GM12878 (cell line): ENCODE results near the gene ASF1B.

Source experiments
- CHD4 ChIP-seq: fragments of 200-600 bp; sonication (generic); IDR thresholded peaks from 2 replicates; pipeline ENCODE4 v1.6.1; 2016; ENCODE audit warnings: mild to moderate bottlenecking
- CTCF ChIP-seq, 3 experiments: IDR thresholded peaks in 2 of 3; conservative IDR thresholded peaks in 1 of 3; 2 replicates each; pipeline ENCODE4 v1.5.1; 2011; ENCODE audit warnings: low read depth in 3 of 3, low read length in 3 of 3, mild to moderate bottlenecking in 3 of 3, control low read depth in 2 of 3, moderate library complexity in 2 of 3, inconsistent platforms in 1 of 3, mixed read lengths in 1 of 3; ENCODE audit not compliant: control insufficient read depth in 2 of 3, insufficient read depth in 1 of 3; ENCODE audit errors: extremely low read depth in 1 of 3
- FOS ChIP-seq: IDR thresholded peaks from 3 replicates; pipeline ENCODE4 v1.6.1; 2011; ENCODE audit warnings: borderline replicate concordance; ENCODE audit not compliant: insufficient read length; ENCODE audit errors: extremely low read depth
- LARP7 ChIP-seq: fragments of 450-650 bp; IDR thresholded peaks from 2 replicates; pipeline ENCODE4 v1.6.1; 2017; ENCODE audit warnings: mild to moderate bottlenecking
- MAX ChIP-seq: IDR thresholded peaks from 2 replicates; pipeline ENCODE4 v1.6.1; 2012; ENCODE audit warnings: low read depth, low read length, improper control_type of control experiment
- POLR2A ChIP-seq: IDR thresholded peaks from 2 replicates; pipeline ENCODE4 v1.6.1; 2011; ENCODE audit warnings: low read depth, mild to moderate bottlenecking, low read length
- RFX5 ChIP-seq: IDR thresholded peaks from 2 replicates; pipeline ENCODE4 v1.6.1; 2011; ENCODE audit warnings: low read depth, low read length, improper control_type of control experiment
- SIN3A ChIP-seq: IDR thresholded peaks from 2 replicates; pipeline ENCODE4 v1.6.1; 2012; ENCODE audit warnings: low read depth, low read length, improper control_type of control experiment
- TBL1XR1 ChIP-seq: IDR thresholded peaks from 2 replicates; pipeline ENCODE4 v1.6.1; 2012; ENCODE audit warnings: low read depth, low read length, improper control_type of control experiment
- ZNF274 ChIP-seq: IDR thresholded peaks from one replicate; pipeline ENCODE4 v1.8.0; 2011; ENCODE audit not compliant: insufficient read length, insufficient read depth
- TF ChIP-seq, protein P1 (sequence below): fragments of 450-650 bp; IDR thresholded peaks from 2 replicates; pipeline ENCODE4 v1.6.1; 2017; ENCODE audit warnings: mild to moderate bottlenecking, low read depth, inconsistent platforms; ENCODE audit not compliant: poor library complexity, severe bottlenecking
- TF ChIP-seq, protein P2 (sequence below): IDR thresholded peaks from 2 replicates; pipeline ENCODE4 v1.6.1; 2011; ENCODE audit warnings: borderline replicate concordance, low read depth, mild to moderate bottlenecking, moderate library complexity, mixed read lengths, low read length; ENCODE audit not compliant: insufficient read depth; ENCODE audit errors: extremely low read length
- TF ChIP-seq, protein P3 (sequence below): fragments of 450-650 bp; conservative IDR thresholded peaks from 2 replicates; pipeline ENCODE4 v1.6.1; 2017; ENCODE audit warnings: mild to moderate bottlenecking, moderate library complexity

DNA sequence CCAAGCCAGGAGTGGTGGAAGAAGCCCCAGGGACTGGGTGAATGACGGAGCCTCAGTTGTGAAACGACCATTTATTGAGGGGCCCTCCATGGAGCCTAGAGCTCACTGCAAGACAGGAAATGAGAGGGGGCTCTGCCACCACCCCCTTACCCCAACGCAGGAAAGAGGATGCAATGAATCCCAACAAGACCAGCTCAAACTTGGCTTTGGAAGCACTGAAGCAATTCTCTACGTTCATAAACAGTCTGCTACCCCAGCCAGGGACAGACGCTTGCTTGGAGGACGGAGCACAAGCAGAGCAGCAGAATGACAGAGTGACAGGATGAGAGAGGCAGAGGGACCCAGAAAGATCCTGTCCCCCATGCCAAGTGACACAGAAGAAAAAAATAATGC, 19.9 kb downstream of the ASF1B start:
- TF ChIP-seq, protein P1, sequence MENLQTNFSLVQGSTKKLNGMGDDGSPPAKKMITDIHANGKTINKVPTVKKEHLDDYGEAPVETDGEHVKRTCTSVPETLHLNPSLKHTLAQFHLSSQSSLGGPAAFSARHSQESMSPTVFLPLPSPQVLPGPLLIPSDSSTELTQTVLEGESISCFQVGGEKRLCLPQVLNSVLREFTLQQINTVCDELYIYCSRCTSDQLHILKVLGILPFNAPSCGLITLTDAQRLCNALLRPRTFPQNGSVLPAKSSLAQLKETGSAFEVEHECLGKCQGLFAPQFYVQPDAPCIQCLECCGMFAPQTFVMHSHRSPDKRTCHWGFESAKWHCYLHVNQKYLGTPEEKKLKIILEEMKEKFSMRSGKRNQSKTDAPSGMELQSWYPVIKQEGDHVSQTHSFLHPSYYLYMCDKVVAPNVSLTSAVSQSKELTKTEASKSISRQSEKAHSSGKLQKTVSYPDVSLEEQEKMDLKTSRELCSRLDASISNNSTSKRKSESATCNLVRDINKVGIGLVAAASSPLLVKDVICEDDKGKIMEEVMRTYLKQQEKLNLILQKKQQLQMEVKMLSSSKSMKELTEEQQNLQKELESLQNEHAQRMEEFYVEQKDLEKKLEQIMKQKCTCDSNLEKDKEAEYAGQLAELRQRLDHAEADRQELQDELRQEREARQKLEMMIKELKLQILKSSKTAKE, result no peak
- TF ChIP-seq CTCF (IDR thresholded peaks at IDR 0.05 in 2 of 3, conservative IDR thresholded peaks at IDR 0.05 in 1 of 3; ENCODE audit: control insufficient read depth in 2 of 3, extremely low read depth in 1 of 3, insufficient read depth in 1 of 3, low read depth in 3 of 3, low read length in 3 of 3), result no peak
- TF ChIP-seq LARP7, result no peak
- no peak for TF ChIP-seq CHD4
- TF ChIP-seq, protein P2, sequence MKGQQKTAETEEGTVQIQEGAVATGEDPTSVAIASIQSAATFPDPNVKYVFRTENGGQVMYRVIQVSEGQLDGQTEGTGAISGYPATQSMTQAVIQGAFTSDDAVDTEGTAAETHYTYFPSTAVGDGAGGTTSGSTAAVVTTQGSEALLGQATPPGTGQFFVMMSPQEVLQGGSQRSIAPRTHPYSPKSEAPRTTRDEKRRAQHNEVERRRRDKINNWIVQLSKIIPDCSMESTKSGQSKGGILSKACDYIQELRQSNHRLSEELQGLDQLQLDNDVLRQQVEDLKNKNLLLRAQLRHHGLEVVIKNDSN, result no peak
- TF ChIP-seq ZNF274, result no peak
- TF ChIP-seq, protein P3, sequence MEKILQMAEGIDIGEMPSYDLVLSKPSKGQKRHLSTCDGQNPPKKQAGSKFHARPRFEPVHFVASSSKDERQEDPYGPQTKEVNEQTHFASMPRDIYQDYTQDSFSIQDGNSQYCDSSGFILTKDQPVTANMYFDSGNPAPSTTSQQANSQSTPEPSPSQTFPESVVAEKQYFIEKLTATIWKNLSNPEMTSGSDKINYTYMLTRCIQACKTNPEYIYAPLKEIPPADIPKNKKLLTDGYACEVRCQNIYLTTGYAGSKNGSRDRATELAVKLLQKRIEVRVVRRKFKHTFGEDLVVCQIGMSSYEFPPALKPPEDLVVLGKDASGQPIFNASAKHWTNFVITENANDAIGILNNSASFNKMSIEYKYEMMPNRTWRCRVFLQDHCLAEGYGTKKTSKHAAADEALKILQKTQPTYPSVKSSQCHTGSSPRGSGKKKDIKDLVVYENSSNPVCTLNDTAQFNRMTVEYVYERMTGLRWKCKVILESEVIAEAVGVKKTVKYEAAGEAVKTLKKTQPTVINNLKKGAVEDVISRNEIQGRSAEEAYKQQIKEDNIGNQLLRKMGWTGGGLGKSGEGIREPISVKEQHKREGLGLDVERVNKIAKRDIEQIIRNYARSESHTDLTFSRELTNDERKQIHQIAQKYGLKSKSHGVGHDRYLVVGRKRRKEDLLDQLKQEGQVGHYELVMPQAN, result no peak
- TF ChIP-seq POLR2A, result no peak
- TF ChIP-seq FOS, result no peak
- TF ChIP-seq RFX5, result no peak
- TF ChIP-seq TBL1XR1, result no peak
- TF ChIP-seq MAX, result no peak
- no peak for TF ChIP-seq SIN3A
